ENCODE data around the gene RNF130. TPM values are rescaled to one million over a fixed set of nuclear protein-coding genes. Genes with fewer than 3 reads are reported as not detected.
A peak's percentile ranks its signal among the peaks of the same experiment; 100 is the strongest.

RNF130 gene, protein sequence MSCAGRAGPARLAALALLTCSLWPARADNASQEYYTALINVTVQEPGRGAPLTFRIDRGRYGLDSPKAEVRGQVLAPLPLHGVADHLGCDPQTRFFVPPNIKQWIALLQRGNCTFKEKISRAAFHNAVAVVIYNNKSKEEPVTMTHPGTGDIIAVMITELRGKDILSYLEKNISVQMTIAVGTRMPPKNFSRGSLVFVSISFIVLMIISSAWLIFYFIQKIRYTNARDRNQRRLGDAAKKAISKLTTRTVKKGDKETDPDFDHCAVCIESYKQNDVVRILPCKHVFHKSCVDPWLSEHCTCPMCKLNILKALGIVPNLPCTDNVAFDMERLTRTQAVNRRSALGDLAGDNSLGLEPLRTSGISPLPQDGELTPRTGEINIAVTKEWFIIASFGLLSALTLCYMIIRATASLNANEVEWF
- polyA plus RNA-seq (2013, experiment 1 of 2; ENCODE audit: insufficient read length): 35.3 TPM
- polyA plus RNA-seq (2013, experiment 2 of 2; ENCODE audit: insufficient read length): 36.2 TPM

GRCh38 chr5:180071531-180072255 lies at the start of gene RNF130:
Gene RNF130, minus strand, starts transcription at chr5:180071759. Its CDS starts 57 bp downstream, at chr5:180071702.
- DNase-seq: peak; percentile 95

DNA sequence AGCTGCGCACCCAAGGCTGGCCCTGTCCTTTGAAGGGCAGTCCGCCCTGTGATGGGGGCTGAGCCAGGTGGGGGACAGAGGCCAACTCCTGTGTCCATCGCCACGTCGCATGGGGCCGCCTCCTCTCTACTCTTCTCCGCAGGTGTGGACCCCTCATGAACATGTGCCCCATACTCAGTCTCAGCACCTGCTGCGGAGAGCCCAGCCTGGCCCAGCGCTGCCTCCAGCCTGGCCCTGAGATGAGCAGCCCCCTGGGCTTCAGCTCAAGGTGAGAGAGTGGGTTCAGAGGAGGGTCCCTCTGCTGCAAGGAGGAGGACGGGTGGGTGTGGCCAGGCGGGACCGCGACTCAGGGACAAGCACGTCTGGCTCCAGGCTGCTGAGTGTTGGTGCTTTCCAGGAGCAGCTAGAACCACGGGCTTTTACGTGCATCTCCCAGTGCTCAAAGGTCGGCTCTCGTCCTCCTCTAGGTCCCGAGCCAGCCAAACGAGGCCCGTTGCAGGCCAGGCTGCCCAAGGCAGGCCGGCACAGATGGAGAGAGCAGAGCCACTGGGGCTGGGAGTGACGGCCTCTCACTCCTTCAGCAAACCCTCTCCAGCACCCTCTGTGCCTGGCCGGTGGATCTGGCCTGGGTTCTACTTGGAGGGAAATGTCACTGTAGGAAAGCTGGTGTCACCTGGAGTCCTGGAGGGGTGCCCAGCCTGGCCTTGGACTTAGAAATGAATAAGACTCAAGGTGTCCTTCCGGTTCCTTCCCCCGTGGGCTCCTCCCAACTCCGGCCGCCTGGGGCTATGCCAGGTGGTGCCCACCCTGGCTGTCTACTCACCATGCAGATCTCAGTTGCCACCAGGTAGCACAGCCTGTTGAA lies 48.9 kb upstream of the RNF130 start:
- DNase-seq: no peak

DNA sequence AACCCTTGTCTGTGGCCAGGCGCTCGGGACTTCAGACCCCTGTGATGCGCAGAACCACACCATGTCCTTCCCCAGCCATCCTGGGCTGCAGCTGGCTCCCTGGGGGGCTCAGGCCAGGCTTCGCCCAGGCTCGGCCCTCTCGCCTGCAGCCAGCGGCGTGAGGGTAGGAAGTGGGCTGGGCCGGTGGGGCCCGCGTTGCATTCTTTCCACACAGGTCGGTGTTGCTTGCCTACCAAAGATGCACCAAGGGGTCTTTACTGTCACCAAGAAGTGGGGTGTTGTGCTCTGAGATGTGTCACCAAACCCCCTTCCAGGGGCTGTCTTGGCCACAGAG lies 48.3 kb upstream of the RNF130 start:
- DNase-seq: no peak

GRCh38 chr5:180119031-180119902 lies 47.7 kb upstream of the RNF130 start:
- DNase-seq: no peak

DNA sequence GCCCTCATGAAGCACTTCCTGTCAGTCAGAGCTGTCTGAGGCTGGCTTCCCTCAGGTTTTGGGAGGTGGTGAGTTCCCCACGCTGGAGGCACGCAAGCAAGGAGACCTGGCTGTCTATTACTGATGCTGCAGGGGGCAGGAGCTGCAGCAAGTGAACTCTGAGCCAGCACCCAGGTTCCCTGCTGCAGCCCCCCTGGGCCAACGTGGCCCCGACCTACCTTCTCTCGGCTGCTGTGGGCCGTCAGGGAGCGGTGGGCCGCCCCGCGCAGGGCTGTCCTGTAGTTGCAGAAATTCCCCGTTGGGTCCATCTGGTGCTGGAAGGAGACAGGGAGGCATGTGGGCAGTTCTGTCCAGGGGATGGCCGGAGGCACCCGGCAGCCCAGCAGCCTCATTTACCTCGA lies 46.8 kb upstream of the RNF130 start:
- DNase-seq: no peak

DNA sequence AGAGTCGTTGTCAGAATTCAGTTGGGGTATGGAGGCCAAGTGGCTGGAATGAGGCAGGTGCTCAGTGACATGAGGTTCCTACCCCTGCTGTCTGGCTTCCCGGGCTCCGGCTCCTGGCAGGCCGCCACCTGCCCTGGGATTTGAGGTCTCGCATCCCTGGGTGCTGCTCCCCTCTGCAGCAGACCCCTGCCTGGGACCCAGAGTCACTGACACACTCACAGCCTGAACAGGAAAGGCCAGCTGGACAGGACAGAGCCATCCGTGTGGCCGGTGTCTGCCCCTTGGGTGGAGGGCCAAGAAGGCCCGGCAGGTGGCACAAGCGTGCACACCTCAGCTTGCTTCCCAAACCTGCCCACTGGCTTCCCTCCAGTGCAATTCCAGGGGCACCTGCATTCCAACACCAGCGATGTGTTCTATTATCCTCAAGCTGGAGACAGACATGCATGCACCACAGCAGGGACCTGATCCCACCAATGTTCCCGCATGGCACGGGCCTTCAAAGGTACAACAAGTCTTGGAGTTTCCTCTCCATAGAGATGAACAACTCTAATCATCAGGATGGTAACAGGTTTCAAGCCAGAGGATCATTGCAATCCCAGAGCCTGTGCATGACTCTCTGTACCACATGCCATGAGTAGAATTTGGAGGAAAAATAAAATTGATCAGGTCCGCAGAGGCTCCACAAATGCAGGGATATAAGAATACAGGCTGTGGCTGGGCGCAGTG lies 45.6 kb upstream of the RNF130 start:
- DNase-seq: no peak

GRCh38 chr5:180116077-180116999 lies 44.8 kb upstream of the RNF130 start:
- no peak for DNase-seq

- no peak for DNase-seq
These were observed 43.9 kb upstream of the RNF130 start for GRCh38 chr5:180115326-180116076.

GRCh38 chr5:180114304-180115003 lies 42.9 kb upstream of the RNF130 start:
- no peak for DNase-seq

DNA sequence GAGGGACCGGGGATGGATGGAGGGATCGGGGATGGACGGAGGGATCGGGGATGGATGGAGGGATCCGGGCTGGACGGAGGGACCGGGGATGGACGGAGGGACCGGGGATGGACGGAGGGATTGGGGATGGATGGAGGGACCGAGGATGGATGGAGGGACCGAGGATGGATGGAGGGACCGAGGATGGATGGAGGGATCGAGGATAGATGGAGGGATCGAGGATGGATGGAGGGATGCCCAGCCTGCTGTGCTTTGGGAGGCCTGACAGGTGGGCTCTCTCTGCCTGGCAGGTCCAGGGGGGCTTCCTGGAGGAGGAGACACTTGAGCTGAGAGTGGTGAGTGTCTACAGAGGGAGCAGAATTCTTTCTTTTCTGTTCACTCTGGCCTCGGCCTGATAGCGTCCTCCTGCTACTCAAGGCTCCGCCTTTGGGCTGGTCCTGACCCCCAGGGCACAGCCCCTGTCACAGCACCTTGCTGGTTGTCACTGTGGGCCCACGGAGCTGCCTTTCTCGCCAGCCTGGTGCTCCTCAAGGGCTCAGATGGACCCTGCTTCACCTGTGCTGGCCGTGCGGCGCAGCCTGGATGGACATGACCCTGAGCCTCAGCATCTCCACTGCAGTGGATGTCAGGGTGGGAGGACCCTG lies 42.2 kb upstream of the RNF130 start:
- no peak for DNase-seq

GRCh38 chr5:180112181-180112861 lies 40.8 kb upstream of the RNF130 start:
- no peak for DNase-seq

- DNase-seq: no peak
These were observed 39.9 kb upstream of the RNF130 start for GRCh38 chr5:180111273-180112002.

DNA sequence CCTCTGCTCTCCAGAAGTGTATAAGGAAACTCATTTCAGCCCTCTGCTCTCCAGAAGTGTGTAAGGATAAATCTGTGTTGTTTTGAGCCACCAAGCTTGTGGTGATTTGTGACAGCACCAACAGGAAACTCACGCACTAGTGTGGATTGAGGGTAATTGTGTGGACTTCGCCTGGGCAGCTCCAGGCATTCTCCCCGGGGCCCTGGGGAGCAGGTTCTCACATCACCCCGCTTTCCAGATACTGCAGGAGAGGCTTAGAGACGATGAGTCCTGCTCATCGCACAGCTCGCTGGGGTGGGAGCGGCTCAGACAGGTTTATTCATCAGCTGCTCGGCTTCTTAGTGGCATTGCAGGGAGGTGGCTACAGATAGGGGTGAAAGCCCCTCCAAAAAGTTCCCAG lies 38.4 kb upstream of the RNF130 start:
- DNase-seq: no peak

- no peak for DNase-seq
These were observed 35.4 kb upstream of the RNF130 start for GRCh38 chr5:180107005-180107404.

DNA sequence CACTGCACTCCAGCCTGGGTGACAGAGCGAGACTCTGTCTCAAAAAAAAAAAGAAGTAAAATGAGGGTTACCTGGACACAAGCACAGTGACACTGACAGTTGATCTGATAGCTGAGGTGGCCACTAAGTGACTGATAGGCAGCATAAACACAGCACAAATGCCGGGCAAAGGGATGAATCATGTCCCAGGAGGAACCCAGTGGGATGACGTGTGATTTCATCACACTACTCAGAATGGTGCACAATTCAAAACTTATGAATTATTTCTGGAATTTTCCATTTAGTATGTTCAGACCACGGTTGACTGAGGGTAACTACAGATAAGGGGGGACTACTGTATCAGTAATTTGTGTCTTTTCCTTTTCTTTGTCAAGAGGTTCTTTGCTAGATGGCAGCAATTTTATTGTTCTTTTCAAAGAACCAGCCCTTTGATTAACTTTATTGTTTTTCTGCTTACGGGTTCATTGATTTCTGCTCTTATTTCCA lies 34.3 kb upstream of the RNF130 start:
- peak; percentile 54 for DNase-seq

DNA sequence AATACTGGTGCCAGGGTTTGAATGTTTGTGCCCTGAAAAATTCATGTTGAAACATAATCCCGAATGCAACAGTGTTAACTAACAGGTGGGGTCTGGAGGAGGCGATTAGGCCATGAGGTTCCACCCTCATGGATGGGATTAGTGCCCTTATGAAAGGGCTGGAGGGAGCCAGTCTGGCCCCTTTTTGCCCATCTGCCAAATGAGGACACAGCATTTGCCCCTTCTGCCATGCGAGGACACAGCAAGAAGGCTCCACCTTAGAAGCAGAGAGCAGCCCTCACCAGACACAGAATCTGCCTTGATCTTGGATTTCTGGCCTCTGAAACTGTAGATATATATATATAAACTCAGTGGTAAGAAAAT lies 32.6 kb upstream of the RNF130 start:
- DNase-seq: no peak
